SK-N-SH treated with all-trans-retinoic acid at 6 μM for 48 hours (cell line): ENCODE data around the gene ZNF254.

Experiments
- ARNTL ChIP-seq: fragments of 450-650 bp; formaldehyde crosslinking; IDR thresholded peaks from 2 replicates; pipeline ENCODE4 v1.5.0; 2020; ENCODE audit warnings: low read depth, mild to moderate bottlenecking, moderate library complexity, borderline replicate concordance
- PATZ1 ChIP-seq: fragments of 250-450 bp; sonication (Bioruptor Pico); IDR thresholded peaks from 2 replicates; pipeline ENCODE4 v1.8.0; 2020; ENCODE audit warnings: mild to moderate bottlenecking, moderate library complexity, borderline replicate concordance
- RARB ChIP-seq: fragments of 250-450 bp; sonication (Bioruptor Pico); IDR thresholded peaks from 2 replicates; pipeline ENCODE4 v1.8.0; 2021; ENCODE audit warnings: mild to moderate bottlenecking, moderate library complexity
- TCF4 ChIP-seq: fragments of 250-450 bp; sonication (Bioruptor Pico); IDR thresholded peaks from 2 replicates; pipeline ENCODE4 v1.8.0; 2021; ENCODE audit warnings: mild to moderate bottlenecking, moderate library complexity, borderline replicate concordance
- TSHZ2 ChIP-seq: fragments of 250-450 bp; sonication (Bioruptor Pico); IDR thresholded peaks from 2 replicates; pipeline ENCODE4 v1.5.0; 2020; ENCODE audit warnings: mild to moderate bottlenecking, moderate library complexity
- ZC3H10 ChIP-seq: fragments of 250-450 bp; sonication (Bioruptor Pico); IDR thresholded peaks from 2 replicates; pipeline ENCODE4 v1.5.1; 2021; ENCODE audit warnings: mild to moderate bottlenecking, moderate library complexity
- ZFP3 ChIP-seq: fragments of 250-450 bp; sonication (Bioruptor Pico); IDR thresholded peaks from 2 replicates; pipeline ENCODE4 v1.5.0; 2020; ENCODE audit warnings: mild to moderate bottlenecking, moderate library complexity

GRCh38 chr19:24081056-24081455 is 5.9 kb upstream of the ZNF254 start:
- no peak for TF ChIP-seq ZFP3 (CRISPR knock-in tag)
- no peak for TF ChIP-seq TCF4 (CRISPR knock-in tag)
- TF ChIP-seq ARNTL (CRISPR knock-in tag): no peak
- no peak for TF ChIP-seq RARB (CRISPR knock-in tag)
- no peak for TF ChIP-seq PATZ1 (CRISPR knock-in tag)
- no peak for TF ChIP-seq TSHZ2 (CRISPR knock-in tag)
- TF ChIP-seq ZC3H10 (CRISPR knock-in tag): no peak
